ENCODE data around the gene BAX. TPM values are rescaled to one million over a fixed set of nuclear protein-coding genes. Genes with fewer than 3 reads are reported as not detected.

The BAX gene
- total RNA-seq, 1 experiment from 2014 or later: 107 TPM

DNA sequence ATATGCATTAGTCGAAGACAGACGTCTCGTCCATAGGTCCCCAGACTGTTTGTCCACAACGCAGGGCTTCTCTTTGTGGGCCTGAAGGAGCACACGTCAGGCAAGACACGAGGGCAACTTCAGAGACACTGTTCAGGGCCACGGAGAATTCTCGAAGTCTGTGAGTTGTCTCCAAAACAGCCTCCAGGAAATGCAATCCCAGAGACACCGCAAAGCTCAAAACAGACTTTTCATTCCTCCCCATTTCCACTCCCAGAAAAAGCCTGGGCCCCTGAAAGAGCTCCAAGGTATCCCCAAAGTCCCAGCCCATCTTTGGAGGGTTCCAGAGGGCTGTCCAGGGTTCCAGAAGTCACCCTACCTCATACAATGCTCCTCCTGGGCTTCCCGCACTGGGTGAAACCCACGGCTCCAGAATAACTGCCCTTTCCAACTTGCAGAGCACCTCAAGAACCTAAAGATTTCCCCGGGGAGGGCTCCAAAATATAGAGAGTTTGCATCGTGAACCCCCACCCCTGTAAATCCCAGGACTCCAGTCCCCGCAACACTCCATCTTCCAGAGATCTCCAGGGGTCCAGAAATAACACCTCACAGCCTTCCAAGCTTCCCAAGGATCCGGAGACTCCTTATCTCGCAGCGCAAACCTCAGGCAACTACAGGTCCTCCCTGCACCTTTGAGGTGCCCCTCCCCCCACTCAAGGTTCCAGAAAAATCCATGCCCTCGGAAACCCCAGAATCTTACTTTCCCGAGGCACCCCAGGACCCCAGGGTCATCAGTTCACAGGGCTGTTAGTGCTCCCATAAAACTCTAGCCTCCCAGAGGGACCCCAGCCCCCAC, 9.7 kb downstream of the BAX start:
- 0 out of 2 replicates have a peak, but pooled peaks cover 3% of the 10 kb centered on the region for H3K9me3 ChIP-seq
- peak; percentile 87 to 90 for DNase-seq
- Mint-ChIP-seq H3K27me3 (ENCODE audit: insufficient read depth, unreplicated experiment) (no peaks in the 10 kb centered on the region), H3K4me3 (ENCODE audit: unreplicated experiment) (peak overlapping the region; percentile 96), H3K4me1 (ENCODE audit: low read depth, unreplicated experiment) (peaks cover 40% of the 10 kb centered on the region), H3K36me3 (ENCODE audit: insufficient read depth, unreplicated experiment) (peaks cover 88% of the 10 kb centered on the region), H3K27ac (ENCODE audit: unreplicated experiment) (peak overlapping the region; percentile 96), H3K9me3 (ENCODE audit: unreplicated experiment) (no peaks in the 10 kb centered on the region)
- TF ChIP-seq, protein P1, sequence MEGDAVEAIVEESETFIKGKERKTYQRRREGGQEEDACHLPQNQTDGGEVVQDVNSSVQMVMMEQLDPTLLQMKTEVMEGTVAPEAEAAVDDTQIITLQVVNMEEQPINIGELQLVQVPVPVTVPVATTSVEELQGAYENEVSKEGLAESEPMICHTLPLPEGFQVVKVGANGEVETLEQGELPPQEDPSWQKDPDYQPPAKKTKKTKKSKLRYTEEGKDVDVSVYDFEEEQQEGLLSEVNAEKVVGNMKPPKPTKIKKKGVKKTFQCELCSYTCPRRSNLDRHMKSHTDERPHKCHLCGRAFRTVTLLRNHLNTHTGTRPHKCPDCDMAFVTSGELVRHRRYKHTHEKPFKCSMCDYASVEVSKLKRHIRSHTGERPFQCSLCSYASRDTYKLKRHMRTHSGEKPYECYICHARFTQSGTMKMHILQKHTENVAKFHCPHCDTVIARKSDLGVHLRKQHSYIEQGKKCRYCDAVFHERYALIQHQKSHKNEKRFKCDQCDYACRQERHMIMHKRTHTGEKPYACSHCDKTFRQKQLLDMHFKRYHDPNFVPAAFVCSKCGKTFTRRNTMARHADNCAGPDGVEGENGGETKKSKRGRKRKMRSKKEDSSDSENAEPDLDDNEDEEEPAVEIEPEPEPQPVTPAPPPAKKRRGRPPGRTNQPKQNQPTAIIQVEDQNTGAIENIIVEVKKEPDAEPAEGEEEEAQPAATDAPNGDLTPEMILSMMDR (IDR thresholded peaks at IDR 0.05; ENCODE audit: insufficient read depth in 1 of 2, low read depth in 1 of 2, low read length in 1 of 2, severe bottlenecking in 1 of 2, unreplicated experiment in 1 of 2): no peak
- intact Hi-C loops (cut with micrococcal nuclease; ENCODE audit: unreplicated experiment): loop anchor here (5.0 kb wide), 2 partner anchors 122 to 327 kb away; partner anchors contain the start of gene DBP
- BruUV-seq (replicated peaks): TSS peak; percentile 87
- peaks cover 11% of the 10 kb centered on the region for H3K36me3 ChIP-seq (ENCODE audit: control insufficient read depth, insufficient read depth, low read length)
- no peaks in the 10 kb centered on the region for H3K27me3 ChIP-seq (replicated peaks; ENCODE audit: control insufficient read depth, insufficient read depth, low read length)
- H3K4me3 ChIP-seq (ENCODE audit: low read depth, low read length): peak overlapping the region; percentile 95
- POLR2A ChIA-PET: interaction anchor here (0.9 to 2.2 kb wide), 16 partner anchors 10 to 676 kb away, joined by 3 to 16 read pairs (median 5); partner anchors contain the start of genes BAX, DHDH, GYS1 and NUCB1
- CTCF ChIA-PET: interaction anchor here (0.9 to 1.5 kb wide), 6 partner anchors 29 to 169 kb away, joined by 3 to 16 read pairs (median 4); partner anchors contain the start of genes DHDH, NUCB1 and RUVBL2
- H3K4me1 ChIP-seq: peaks cover 33% of the 10 kb centered on the region

DNA sequence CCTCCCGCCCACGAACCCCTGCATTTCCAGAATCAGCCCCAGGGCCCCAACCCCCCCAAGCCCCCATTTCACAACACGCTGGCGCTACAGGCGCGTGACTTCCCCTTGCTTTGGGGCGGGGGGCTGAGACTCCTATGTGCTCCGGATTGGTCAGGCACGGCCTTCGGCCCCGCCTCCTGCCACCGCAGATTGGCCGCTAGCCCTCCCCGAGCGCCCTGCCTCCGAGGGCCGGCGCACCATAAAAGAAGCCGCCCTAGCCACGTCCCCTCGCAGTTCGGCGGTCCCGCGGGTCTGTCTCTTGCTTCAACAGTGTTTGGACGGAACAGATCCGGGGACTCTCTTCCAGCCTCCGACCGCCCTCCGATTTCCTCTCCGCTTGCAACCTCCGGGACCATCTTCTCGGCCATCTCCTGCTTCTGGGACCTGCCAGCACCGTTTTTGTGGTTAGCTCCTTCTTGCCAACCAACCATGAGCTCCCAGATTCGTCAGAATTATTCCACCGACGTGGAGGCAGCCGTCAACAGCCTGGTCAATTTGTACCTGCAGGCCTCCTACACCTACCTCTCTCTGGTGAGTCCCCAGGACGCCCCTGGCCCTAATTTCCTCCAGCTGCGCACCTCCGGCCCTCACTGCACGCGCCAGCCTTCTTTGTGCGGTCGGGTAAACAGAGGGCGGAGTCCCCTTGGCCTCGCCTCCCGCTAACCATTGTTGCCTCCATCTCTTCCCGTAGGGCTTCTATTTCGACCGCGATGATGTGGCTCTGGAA, 10.5 kb downstream of the BAX start, which contains the start of gene FTL:
Gene FTL (plus strand): TSS at position 270 of the 766 bp plus-strand sequence. CDS start 199 bp downstream, at position 469.
- ChIA-PET CTCF (no interaction called here), POLR2A (interaction anchor here (0.6 to 2.2 kb wide), 2 partner anchors 28 to 40 kb away, joined by 4 to 16 read pairs; partner anchors contain the start of genes GYS1 and RUVBL2)
- Histone ChIP-seq H3K9me3 (0 out of 2 replicates have a peak, but pooled peaks cover 3% of the 10 kb centered on the region), H3K4me1 (peaks cover 31% of the 10 kb centered on the region), H3K36me3 (ENCODE audit: control insufficient read depth, insufficient read depth, low read length) (peaks cover 13% of the 10 kb centered on the region), H3K27me3 (replicated peaks; ENCODE audit: control insufficient read depth, insufficient read depth, low read length) (no peaks in the 10 kb centered on the region), H3K4me3 (ENCODE audit: low read depth, low read length) (peak within 1 kb of the TSS; percentile 95)
- H3K36me3 Mint-ChIP-seq (ENCODE audit: insufficient read depth, unreplicated experiment): peaks cover 96% of the 10 kb centered on the region
- peak; percentile 99 for DNase-seq
- TF ChIP-seq, protein P1 (IDR thresholded peaks at IDR 0.05; ENCODE audit: insufficient read depth in 1 of 2, low read depth in 1 of 2, low read length in 1 of 2, severe bottlenecking in 1 of 2, unreplicated experiment in 1 of 2): no peak
- no TSS peak for BruUV-seq (replicated peaks)
- intact Hi-C loops (cut with micrococcal nuclease; ENCODE audit: unreplicated experiment): no loop called here
- H3K27me3 Mint-ChIP-seq (ENCODE audit: insufficient read depth, unreplicated experiment): no peaks in the 10 kb centered on the region
- peak within 1 kb of the TSS; percentile 96 for H3K27ac Mint-ChIP-seq (ENCODE audit: unreplicated experiment)
- peak within 1 kb of the TSS; percentile 96 for H3K4me3 Mint-ChIP-seq (ENCODE audit: unreplicated experiment)
- peaks cover 40% of the 10 kb centered on the region for H3K4me1 Mint-ChIP-seq (ENCODE audit: low read depth, unreplicated experiment)
- no peaks in the 10 kb centered on the region for H3K9me3 Mint-ChIP-seq (ENCODE audit: unreplicated experiment)

Measured in Caco-2 (cell line).